HCT116 (cell line): ENCODE measurements around the gene GFPT2. TPM values are rescaled to one million over a fixed set of nuclear protein-coding genes. Genes with fewer than 3 reads are reported as not detected.

Experiments
- ATAC-seq: fragments of 200-7000 bp; cut with Tn5 transposase; 2 replicates; pipeline ENCODE4 v1.9.1; 2020; ENCODE audit warnings: mild to moderate bottlenecking, moderate library complexity
- BruUV-seq: library from RNA; stranded (reverse); fragments of 400-500 nt; replicated peaks from 2 replicates; lab custom pipeline; 2021; lab: Mats Ljungman, UMichigan
- CTCF ChIA-PET: fragments of 300-600 bp; sonication (Branson Sonifier 250); formaldehyde crosslinking; loops from one replicate; lab custom pipeline; 2021; ENCODE audit warnings: antibody characterized with exemption; lab: Charles Lee
- POLR2A ChIA-PET: fragments of 300-600, 350-600 bp; sonication (Branson Sonifier 250); formaldehyde crosslinking; loops from one replicate; lab custom pipeline; 2021; ENCODE audit warnings: antibody characterized with exemption; lab: Charles Lee
- RAD21 ChIA-PET, 2 experiments: fragments of 300-600 bp; sonication (Branson Sonifier 250); formaldehyde crosslinking; loops; one replicate each; lab custom pipeline; 2023; ENCODE audit warnings: low total read pairs in 2 of 2; ENCODE audit not compliant: uncharacterized antibody in 2 of 2, unreplicated experiment in 2 of 2, low non-redundant PET in 1 of 2; lab: Charles Lee
- DNase-seq: peaks from one replicate; pipeline ENCODE4 v3.0.0-alpha.2; 2010; ENCODE audit warnings: low read depth, low spot score
- H2AFZ ChIP-seq: fragments of 200-600 bp; shearing (Covaris generic), sonication (generic); 2 replicates; pipeline ENCODE4 v1.6.1; 2017; ENCODE audit warnings: low read depth, mixed run types, mixed read lengths, antibody characterized with exemption, low read length; ENCODE audit not compliant: poor library complexity, severe bottlenecking
- H3K27ac ChIP-seq: 2 replicates; pipeline ENCODE4 v1.5.1; 2012; ENCODE audit warnings: low read depth, low read length
- H3K27me3 ChIP-seq: fragments of 200-600 bp; sonication (generic); 2 replicates; pipeline ENCODE4 v1.6.1; 2016; ENCODE audit warnings: mixed run types, low read length, mixed read lengths; ENCODE audit not compliant: insufficient read depth
- H3K36me3 ChIP-seq, 2 experiments: fragments of 200-500 bp in 1 of 2; fragments of 200-600 bp in 1 of 2; sonication (Bioruptor generic) in 1 of 2; sonication (generic) in 1 of 2; 2 replicates each; pipeline versions ENCODE4 v1.5.1 to v1.6.1; 2014 to 2016; ENCODE audit warnings: low read length in 2 of 2, inconsistent platforms in 1 of 2, mixed read lengths in 1 of 2, mixed run types in 1 of 2; ENCODE audit not compliant: insufficient read depth in 2 of 2, control insufficient read depth in 1 of 2
- H3K4me1 ChIP-seq, 2 experiments: fragments of 200-600 bp in 1 of 2; sonication (generic) in 1 of 2; 2 replicates each; pipeline versions ENCODE4 v1.5.1 to v1.6.1; 2012 to 2017; ENCODE audit warnings: low read length in 2 of 2, inconsistent platforms in 1 of 2, mild to moderate bottlenecking in 1 of 2, mixed read lengths in 1 of 2, mixed run types in 1 of 2, moderate library complexity in 1 of 2; ENCODE audit not compliant: insufficient read depth in 2 of 2, control insufficient read depth in 1 of 2
- H3K4me2 ChIP-seq: fragments of 200-600 bp; sonication (generic); 2 replicates; pipeline ENCODE4 v1.6.1; 2017; ENCODE audit warnings: mixed run types, low read length, mixed read lengths
- H3K4me3 ChIP-seq, 2 experiments: fragments of 200-600 bp in 1 of 2; sonication (generic) in 1 of 2; replicated peaks in 1 of 2; 2 replicates each; pipeline ENCODE4 v1.5.1; 2011 to 2016; ENCODE audit warnings: low read length in 2 of 2, control low read depth in 1 of 2, low read depth in 1 of 2, mild to moderate bottlenecking in 1 of 2, mixed read lengths in 1 of 2, mixed run types in 1 of 2
- H3K79me2 ChIP-seq: fragments of 200-600 bp; sonication (generic); 2 replicates; pipeline ENCODE4 v1.6.1; 2017; ENCODE audit warnings: mild to moderate bottlenecking, mixed run types, low read length, moderate library complexity, mixed read lengths; ENCODE audit not compliant: insufficient read depth
- H3K9ac ChIP-seq: fragments of 200-600 bp; sonication (generic); 2 replicates; pipeline ENCODE4 v1.6.1; 2016; ENCODE audit warnings: low read length, mixed read lengths
- H3K9me2 ChIP-seq: fragments of 200-600 bp; sonication (generic), shearing (Covaris generic); 2 replicates; pipeline ENCODE4 v1.6.1; 2017; ENCODE audit warnings: mixed run types, mild to moderate bottlenecking, moderate library complexity; ENCODE audit not compliant: insufficient read depth
- H3K9me3 ChIP-seq, 2 experiments: fragments of 200-500 bp in 1 of 2; fragments of 200-600 bp in 1 of 2; sonication (Bioruptor generic) in 1 of 2; sonication (generic) in 1 of 2; 2 replicates each; pipeline ENCODE4 v1.6.1; 2014 to 2017; ENCODE audit warnings: low read length in 2 of 2, mixed read lengths in 2 of 2, inconsistent platforms in 1 of 2, low read depth in 1 of 2, mild to moderate bottlenecking in 1 of 2, mixed run types in 1 of 2, moderate library complexity in 1 of 2; ENCODE audit not compliant: control insufficient read depth in 1 of 2, insufficient read depth in 1 of 2
- H4K20me1 ChIP-seq: fragments of 200-600 bp; sonication (generic), shearing (Covaris generic); 2 replicates; pipeline ENCODE4 v1.6.1; 2017; ENCODE audit warnings: mixed run types, mild to moderate bottlenecking, moderate library complexity; ENCODE audit not compliant: insufficient read depth
- EGR1 ChIP-seq: IDR thresholded peaks from 2 replicates; pipeline ENCODE4 v1.6.1; 2012; ENCODE audit warnings: low read depth
- ELF1 ChIP-seq: IDR thresholded peaks from 2 replicates; pipeline ENCODE4 v1.6.1; 2012; ENCODE audit warnings: low read depth, borderline replicate concordance
- EZH2 ChIP-seq: fragments of 200-600 bp; sonication (generic); IDR thresholded peaks from 2 replicates; pipeline ENCODE4 v1.6.1; 2017; ENCODE audit warnings: antibody characterized with exemption, mixed run types
- EZH2phosphoT487 ChIP-seq: fragments of 200-600 bp; IDR thresholded peaks from 2 replicates; pipeline ENCODE4 v1.6.1; 2018; ENCODE audit warnings: antibody characterized with exemption, borderline replicate concordance
- FOSL1 ChIP-seq: IDR thresholded peaks from 2 replicates; pipeline ENCODE4 v1.6.1; 2012; ENCODE audit warnings: low read depth
- JUND ChIP-seq: IDR thresholded peaks from 2 replicates; pipeline ENCODE4 v1.6.1; 2012
- POLR2A ChIP-seq: IDR thresholded peaks from 2 replicates; pipeline ENCODE4 v1.7.0; 2011; ENCODE audit warnings: borderline replicate concordance; ENCODE audit not compliant: insufficient read depth, insufficient read length; ENCODE audit errors: extremely low read depth
- RAD21 ChIP-seq: IDR thresholded peaks from 2 replicates; pipeline ENCODE4 v1.6.1; 2012; ENCODE audit warnings: low read depth, mild to moderate bottlenecking
- SP1 ChIP-seq: IDR thresholded peaks from 2 replicates; pipeline ENCODE4 v1.6.1; 2012; ENCODE audit warnings: low read depth
- SRF ChIP-seq: IDR thresholded peaks from 2 replicates; pipeline ENCODE4 v1.6.1; 2012; ENCODE audit warnings: low read depth
- TCF7L2 ChIP-seq: IDR thresholded peaks from 2 replicates; pipeline ENCODE4 v1.7.0; 2011; ENCODE audit warnings: borderline replicate concordance, inconsistent platforms; ENCODE audit not compliant: insufficient read depth, insufficient read length; ENCODE audit errors: extremely low read depth
- ZFX ChIP-seq: fragments of 450-650 bp; IDR thresholded peaks from 2 replicates; pipeline ENCODE4 v1.6.1; 2017
- intact Hi-C: fragments of 100-400 bp; cut with micrococcal nuclease; formaldehyde crosslinking; loops from 2 replicates; pipeline ENCODE4 v1.10.0; 2022
- total RNA-seq: library from RNA; stranded (reverse); gene quantifications from one replicate; pipeline ENCODE4 v1.2.1, GENCODE V29; 2021; ENCODE audit not compliant: unreplicated experiment
- TF ChIP-seq, protein P1 (sequence below): IDR thresholded peaks from 2 replicates; pipeline ENCODE4 v1.6.1; 2011; ENCODE audit warnings: mild to moderate bottlenecking, low read length, moderate library complexity; ENCODE audit not compliant: insufficient replicate concordance; ENCODE audit errors: extremely low read depth
- TF ChIP-seq, protein P2 (sequence below): IDR thresholded peaks from 2 replicates; pipeline ENCODE4 v1.6.1; 2012
- TF ChIP-seq, protein P3 (sequence below): IDR thresholded peaks from 2 replicates; pipeline ENCODE4 v1.6.1; 2012

GFPT2 gene
- total RNA-seq, 1 experiment from 2014 or later = 16.1 TPM

DNA sequence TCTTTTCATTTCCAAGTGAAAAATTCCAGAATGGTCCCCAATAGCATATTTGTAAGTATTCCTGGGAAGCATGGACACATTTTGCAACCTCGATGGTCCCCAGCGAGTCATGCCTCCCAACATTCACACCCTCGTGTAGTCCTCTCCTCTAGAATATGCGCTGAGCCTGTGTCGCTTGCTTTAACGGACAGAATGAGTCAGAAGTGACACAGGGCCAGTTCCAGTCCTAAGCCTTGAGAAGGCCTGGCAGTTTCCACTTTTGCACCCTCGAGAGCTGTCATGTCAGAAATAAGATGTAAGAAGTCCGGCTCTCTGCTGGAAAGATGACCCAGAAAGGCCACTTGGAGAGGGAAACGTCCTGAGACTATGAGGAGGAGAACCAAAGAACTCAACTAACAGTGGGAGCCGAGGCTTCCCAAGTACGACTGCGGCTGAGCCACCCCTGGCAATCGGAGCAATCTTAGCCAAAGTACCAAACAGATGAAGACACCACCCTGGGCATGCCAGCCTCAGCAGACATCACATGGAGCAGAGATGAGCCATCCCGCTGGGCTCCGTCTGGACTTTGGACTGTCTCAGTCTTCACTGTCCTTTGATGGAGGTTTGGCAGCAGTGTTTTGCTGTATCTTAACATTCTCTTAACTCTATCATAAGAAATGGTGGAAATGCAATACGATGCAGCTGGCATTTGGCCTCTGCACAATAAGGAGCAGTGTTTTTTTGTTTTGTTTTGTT, 42.6 kb upstream of the GFPT2 start:
- Histone ChIP-seq H2AFZ (no peak overlapping the region), H3K27me3 (no peaks in the 10 kb centered on the region), H3K36me3 (no peaks in the 10 kb centered on the region), H3K4me3 (no peak overlapping the region), H3K9me2 (no peaks in the 10 kb centered on the region), H3K4me2 (no peak overlapping the region), H3K4me1 (peaks cover 0 to 6% of the 10 kb centered on the region in 2 experiments; a peak in 1 of 4 replicates), H3K9ac (no peak overlapping the region), H3K9me3 (no peaks in the 10 kb centered on the region), H3K79me2 (no peaks in the 10 kb centered on the region), H3K27ac (no peak overlapping the region), H4K20me1 (no peaks in the 10 kb centered on the region)
- TF ChIP-seq EGR1 = no peak
- TF ChIP-seq, protein P1, sequence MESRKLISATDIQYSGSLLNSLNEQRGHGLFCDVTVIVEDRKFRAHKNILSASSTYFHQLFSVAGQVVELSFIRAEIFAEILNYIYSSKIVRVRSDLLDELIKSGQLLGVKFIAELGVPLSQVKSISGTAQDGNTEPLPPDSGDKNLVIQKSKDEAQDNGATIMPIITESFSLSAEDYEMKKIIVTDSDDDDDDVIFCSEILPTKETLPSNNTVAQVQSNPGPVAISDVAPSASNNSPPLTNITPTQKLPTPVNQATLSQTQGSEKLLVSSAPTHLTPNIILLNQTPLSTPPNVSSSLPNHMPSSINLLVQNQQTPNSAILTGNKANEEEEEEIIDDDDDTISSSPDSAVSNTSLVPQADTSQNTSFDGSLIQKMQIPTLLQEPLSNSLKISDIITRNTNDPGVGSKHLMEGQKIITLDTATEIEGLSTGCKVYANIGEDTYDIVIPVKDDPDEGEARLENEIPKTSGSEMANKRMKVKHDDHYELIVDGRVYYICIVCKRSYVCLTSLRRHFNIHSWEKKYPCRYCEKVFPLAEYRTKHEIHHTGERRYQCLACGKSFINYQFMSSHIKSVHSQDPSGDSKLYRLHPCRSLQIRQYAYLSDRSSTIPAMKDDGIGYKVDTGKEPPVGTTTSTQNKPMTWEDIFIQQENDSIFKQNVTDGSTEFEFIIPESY = no peak
- TF ChIP-seq JUND = no peak
- no peak for TF ChIP-seq FOSL1
- TF ChIP-seq, protein P2, sequence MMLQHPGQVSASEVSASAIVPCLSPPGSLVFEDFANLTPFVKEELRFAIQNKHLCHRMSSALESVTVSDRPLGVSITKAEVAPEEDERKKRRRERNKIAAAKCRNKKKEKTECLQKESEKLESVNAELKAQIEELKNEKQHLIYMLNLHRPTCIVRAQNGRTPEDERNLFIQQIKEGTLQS = no peak
- no peak for TF ChIP-seq EZH2phosphoT487
- no peak for TF ChIP-seq EZH2
- TF ChIP-seq TCF7L2 = no peak
- TF ChIP-seq ELF1 = no peak
- TF ChIP-seq, protein P3, sequence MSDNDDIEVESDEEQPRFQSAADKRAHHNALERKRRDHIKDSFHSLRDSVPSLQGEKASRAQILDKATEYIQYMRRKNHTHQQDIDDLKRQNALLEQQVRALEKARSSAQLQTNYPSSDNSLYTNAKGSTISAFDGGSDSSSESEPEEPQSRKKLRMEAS = no peak
- no peak for TF ChIP-seq POLR2A
- TF ChIP-seq SRF = no peak
- TF ChIP-seq ZFX = no peak
- no peak for TF ChIP-seq SP1
- TF ChIP-seq RAD21 = no peak
- no peak for DNase-seq
- CTCF ChIA-PET = no interaction called here
- RAD21 ChIA-PET = no interaction called here
- BruUV-seq = no TSS peak
- ATAC-seq = no peak
- intact Hi-C loops = no loop called here
- POLR2A ChIA-PET = no interaction called here
